HG03442 (cell line): ENCODE data around the gene SH2D4B.
A peak's percentile ranks its signal among the peaks of the same experiment; 100 is the strongest.

ENCODE experiments used
- ATAC-seq: cut with Tn5 transposase; IDR thresholded peaks from one replicate; pipeline ENCODE4 v1.9.1; 2021; ENCODE audit warnings: mild to moderate bottlenecking, moderate library complexity; ENCODE audit not compliant: unreplicated experiment

The SH2D4B gene

DNA sequence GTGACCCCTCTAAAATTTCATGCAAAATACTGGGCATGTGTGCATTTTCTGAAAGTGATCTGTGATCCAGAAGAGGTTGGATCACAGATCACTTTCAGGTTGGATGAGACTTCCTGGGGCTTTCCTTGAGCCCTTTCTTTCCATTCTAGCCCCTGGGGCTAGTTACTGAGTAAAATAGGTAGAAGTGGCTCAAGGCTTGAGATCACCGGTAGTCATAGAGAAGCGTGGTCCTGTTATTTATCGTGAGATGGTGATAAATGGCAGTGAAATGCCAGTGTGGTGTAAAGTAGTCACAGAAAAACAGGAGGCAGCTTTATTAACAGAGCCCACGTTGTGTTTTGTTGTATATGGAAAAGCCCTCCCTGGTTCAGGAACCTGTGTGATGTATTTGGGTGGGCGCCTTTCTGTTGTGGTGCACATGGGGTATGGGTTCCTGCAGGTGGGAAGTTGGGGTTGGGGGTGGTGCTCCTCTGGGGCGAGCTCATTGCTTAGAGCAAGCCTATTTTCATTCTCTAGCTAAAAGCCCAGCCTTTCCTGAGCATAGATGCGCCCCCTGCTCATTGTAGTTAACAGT is 34.0 kb upstream of the SH2D4B start:
- ATAC-seq: no peak

GRCh38 chr10:80504158-80504811 is 33.4 kb upstream of the SH2D4B start:
- ATAC-seq: no peak

- ATAC-seq: no peak
Observed at GRCh38 chr10:80504897-80505465, 32.7 kb upstream of the SH2D4B start.

GRCh38 chr10:80506189-80506575 is 31.5 kb upstream of the SH2D4B start:
- no peak for ATAC-seq

- no peak for ATAC-seq
Observed at GRCh38 chr10:80506836-80507487, 30.7 kb upstream of the SH2D4B start.

DNA sequence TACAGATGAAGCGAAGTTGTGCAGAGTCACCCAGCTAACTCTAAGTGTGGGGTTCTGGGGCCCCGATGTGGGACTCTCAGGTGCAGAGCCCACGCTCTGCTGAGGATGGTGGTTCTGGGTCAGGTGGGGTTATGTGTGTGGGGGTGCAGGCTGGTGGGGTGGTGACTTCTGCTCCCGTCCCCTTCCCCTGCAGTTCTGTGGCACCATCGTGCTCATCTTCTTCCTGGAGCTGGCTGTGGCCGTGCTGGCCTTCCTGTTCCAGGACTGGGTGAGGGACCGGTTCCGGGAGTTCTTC is 28.6 kb upstream of the SH2D4B start:
- ATAC-seq: no peak

DNA sequence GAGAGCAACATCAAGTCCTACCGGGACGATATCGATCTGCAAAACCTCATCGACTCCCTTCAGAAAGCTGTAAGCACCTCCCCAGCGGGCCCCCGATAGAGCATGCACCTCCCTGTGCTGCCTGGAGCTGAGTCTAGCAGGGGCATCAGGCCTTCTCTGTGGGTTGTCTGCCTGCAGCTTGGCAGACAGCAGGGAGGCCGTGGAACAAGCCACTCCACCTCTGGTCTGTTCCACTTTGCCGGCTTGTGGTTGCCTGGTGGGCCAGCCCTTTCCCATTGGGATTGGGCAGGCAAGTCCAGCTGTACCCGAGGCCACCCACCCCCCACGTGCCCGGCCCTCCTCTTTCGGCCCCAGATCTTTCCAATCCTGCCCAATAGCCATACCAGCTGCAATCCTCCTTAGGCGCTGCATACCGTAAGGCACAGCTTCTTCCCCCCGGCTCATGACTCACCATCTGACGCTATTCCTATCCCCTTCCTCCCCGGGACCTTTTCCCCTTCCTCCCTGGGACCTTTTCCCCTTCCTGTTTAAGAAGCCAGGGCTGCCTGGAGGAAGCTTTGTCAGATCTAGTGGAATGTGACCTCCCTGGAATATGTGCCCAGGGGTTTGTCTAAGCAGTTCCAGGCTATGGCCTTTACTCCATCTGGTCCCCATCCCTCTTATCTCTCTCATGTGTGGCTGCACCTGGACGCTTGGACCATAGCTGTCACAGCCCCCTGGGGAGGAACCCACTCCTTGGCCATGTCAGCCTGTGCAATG is 28.1 kb upstream of the SH2D4B start:
- no peak for ATAC-seq

GRCh38 chr10:80512031-80512526 is 25.6 kb upstream of the SH2D4B start:
- no peak for ATAC-seq

DNA sequence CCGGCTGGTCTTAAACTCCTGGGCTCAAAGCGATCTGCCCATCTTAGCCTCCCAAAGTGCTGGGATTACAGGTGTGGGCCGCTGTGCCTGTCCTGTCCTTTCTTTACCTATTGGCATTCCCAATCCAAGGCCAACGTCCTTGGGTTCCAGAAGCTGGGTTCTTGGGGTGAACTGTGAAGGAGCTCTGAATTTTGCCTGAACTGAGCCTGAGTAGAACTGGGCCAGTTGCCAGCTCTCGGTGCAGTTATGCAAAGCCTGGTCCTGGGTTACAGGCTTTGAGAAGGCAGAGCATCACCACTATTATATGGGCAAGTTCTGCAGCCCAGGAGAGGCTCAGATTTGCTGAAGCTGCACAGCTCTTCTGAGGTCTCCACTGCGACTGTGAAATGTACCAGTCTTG is 24.6 kb upstream of the SH2D4B start:
- ATAC-seq: no peak

DNA sequence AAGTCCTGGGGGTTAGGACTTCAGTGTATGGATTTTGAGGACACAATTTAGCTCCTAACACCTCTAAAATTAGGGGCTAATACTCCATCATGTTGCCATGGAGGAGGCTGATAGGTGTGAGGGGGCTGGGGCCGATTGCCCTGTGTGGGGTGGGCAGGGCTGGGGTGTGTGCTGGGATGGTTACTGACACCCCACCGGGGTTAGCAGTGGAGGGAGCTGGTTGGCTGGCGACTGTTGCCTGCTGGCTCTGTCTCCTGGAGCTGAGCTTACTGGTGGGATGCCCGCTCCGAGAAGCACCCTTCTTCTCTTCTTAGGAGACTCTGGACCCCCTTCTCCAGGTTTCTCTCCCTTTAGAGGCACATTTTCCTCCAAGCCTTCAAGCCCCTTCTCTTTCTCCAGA is 22.2 kb upstream of the SH2D4B start:
- ATAC-seq: no peak

GRCh38 chr10:80515941-80516340 is 21.8 kb upstream of the SH2D4B start:
- ATAC-seq: no peak

DNA sequence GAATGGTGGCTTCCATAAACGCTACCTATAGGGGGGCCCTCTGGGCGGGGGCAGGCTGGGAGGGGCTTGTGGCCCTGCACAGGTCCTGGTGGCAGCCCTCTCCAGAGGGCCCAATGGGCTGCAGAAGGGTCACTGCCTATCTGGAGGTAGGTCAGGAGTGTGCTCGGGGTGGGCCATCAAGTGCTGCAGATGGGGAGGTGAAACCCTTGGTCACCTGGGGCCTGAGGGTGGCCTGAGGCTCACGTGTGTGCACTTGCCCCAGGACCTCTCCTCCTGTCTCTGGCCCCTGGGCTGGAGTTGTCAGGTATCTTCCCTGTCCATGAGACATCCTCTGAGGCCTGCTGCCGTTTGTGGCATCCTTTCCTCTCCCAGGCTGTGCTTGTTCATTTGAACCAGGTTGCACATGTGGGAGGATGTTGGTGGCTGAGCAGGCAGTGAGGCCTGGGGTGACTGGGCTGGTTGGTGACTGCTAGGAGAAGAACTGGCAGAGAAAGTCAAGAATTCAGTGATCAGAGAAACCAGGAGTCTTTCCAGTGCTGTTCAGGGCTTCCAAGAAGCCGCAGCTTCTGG is 21.1 kb upstream of the SH2D4B start:
- ATAC-seq: no peak

- no peak for ATAC-seq
Observed at GRCh38 chr10:80517416-80518142, 20.1 kb upstream of the SH2D4B start.

GRCh38 chr10:80518143-80518806 is 19.4 kb upstream of the SH2D4B start:
- peak; percentile 52 for ATAC-seq

- peak; percentile 22 for ATAC-seq
Observed at GRCh38 chr10:80518807-80519360, 18.8 kb upstream of the SH2D4B start.

- ATAC-seq: no peak
Observed at GRCh38 chr10:80519936-80520650, 17.6 kb upstream of the SH2D4B start.

GRCh38 chr10:80520661-80521470 is 16.8 kb upstream of the SH2D4B start:
- no peak for ATAC-seq

DNA sequence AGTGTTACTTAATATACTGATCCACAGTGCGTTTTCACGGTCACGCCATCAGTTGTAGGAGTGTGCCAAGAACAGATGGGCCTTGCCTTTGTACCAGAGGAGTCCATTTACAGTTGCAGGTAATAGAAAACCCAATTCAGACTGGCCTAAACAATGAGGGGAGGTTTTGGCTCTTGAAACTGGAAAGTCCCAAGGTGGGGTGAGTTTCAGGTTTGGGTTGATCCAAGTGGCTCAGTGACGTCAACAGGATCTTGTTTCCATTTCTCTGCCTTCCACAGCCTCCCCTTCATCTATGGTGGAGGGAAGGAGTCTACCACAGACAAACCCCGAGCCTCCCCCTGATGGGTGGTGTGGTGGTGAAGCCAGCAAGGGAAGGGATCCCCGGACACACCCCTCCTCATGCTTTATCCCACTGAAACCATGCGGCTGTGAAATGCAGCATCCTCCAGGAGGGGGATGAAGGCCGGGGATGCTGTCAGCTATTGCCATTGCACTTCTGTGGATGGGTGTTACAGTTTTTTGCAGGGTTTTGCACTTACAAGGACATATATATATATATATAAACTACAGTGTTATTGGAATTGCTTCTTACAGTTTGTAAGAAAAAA is 14.8 kb upstream of the SH2D4B start:
- ATAC-seq: no peak
